NCI-H2196 (cell line): ENCODE measurements around the gene EIF4G3.

Source experiments
- DNase-seq: peaks from one replicate; lab custom pipeline; 2025; ENCODE audit not compliant: unreplicated experiment; lab: John Stamatoyannopoulos, UW

Gene EIF4G3

GRCh38 chr1:20771780-20772179, 404.9 kb downstream of the EIF4G3 start:
- DNase-seq = no peak

- DNase-seq = no peak
Measured at GRCh38 chr1:20770314-20771087, 406.2 kb downstream of the EIF4G3 start.

- DNase-seq = no peak
Measured at GRCh38 chr1:20767271-20767670, 409.4 kb downstream of the EIF4G3 start.

- no peak for DNase-seq
Measured at GRCh38 chr1:20763417-20763816, 413.3 kb downstream of the EIF4G3 start.

- no peak for DNase-seq
Measured at GRCh38 chr1:20760322-20760721, 416.4 kb downstream of the EIF4G3 start.
